Nucleus accumbens (tissue), 56 donors: ENCODE results near the gene GRK3.
"Not testable (repeated sequence)": the region's sequence is repeated elsewhere in the genome, so short reads cannot be mapped to it uniquely, and the experiment has no call there.

ENCODE experiments used
- DNase-seq, 56 donors: peaks; one replicate each; lab custom pipeline; 2025; lab: John Stamatoyannopoulos, UW

GRK3 gene

DNA sequence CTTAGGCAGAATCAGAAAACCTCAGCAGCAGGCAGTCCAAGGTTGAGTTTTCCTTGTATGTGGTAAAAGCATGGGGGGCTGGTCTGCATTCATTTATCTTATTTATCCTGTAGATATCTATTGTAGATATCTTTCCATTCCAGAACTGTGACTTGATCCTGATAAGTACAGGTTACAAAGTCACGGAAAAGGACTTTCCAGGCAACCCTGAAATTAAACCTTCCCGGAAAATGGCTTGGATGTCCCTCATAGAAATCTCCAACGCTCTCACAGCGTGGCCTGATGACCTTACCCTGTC, 128.7 kb downstream of the GRK3 start:
- DNase-seq: no peak

DNA sequence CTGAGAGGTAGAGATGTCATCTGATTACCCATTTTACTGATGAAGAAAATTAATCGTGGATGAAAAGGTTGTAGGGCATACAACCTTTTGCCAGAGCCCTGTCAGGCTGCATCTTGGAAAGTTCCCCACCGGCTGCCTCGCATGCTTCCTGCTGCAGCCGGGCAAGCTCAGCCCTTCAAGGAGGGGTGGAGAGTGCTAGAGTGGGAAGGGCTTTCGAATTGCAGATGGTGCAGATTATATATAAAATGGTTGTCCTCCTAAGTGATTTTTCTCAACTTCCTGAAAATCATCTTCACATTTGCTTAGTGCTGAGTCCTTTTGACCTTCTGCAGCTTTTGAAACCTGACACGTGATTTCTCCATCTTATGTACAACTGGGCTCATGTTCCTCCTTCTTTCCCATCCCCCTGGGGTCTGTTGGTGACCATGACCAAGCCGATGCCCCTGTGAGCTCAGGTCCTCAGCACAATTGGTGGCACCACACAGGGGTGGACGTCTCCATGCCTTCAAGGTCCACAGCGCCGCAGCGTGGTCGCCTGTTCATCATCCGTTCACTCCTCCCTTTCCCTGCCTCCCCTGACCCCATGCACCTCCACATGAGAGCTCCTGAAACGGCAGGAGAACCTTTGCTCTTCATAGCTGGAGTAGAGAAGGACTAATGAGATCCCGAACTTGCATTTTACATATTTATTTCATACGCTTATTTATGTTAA, 129.9 kb downstream of the GRK3 start:
- no peak for DNase-seq

DNA sequence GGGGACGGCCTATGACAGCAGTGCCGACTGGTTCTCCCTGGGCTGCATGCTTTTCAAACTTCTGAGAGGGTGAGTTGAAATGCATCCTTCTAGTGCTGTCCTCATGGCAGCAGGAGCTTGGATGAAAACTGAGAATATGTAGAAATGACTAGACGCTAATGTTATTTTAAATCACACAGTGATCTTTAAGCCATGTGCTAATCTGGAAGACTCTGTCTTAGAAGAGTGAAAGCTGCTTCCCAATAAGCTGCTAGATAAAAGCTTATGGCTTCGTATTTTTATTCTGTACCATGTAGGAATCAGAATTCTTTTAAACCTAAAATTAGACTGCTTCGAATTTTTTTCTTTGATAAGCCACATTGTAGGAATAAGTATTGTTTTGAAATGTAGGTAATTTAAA, 130.7 kb downstream of the GRK3 start:
- no peak for DNase-seq

DNA sequence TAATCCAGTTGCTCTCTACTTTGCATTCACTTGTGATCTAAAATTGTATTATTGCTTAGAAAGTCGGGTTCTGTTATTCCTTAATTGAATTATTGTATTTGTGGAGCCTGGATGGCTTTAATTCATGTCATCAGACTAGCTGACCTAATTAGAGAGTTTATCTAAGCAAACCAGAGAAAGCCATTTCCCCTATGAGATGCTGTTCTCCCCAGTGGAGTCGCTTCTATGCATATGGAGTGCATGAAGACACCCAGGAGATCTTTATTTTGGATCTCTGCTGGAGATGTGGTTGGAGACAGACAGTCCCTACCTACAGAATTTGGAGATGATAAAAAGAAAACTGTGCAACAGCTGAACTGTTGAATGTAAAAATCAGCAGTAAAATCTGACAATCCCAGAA, 132.3 kb downstream of the GRK3 start:
- no peak for DNase-seq

DNA sequence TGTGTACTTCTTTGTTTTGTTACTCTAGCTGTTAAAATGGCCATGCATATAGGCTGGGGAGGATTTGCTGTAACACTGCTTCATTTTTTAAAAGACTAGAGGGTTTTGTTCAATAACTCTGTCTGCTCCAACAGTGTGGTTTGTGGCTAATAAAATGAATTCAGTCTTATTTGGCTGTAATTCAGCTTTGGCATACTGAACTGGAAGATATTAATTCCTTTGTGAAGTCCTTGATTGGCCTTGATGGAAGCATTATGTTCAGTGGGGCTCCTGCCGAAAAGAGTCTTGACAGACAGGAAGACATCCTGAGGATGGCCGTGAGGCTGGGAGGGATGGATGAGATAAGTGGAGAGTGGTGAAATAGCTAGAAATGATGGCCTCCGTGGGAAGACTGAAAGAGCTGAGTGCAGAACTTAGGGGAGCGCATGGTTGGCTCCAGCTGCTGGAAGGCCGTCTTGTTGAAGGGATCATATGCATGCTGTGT, 132.7 kb downstream of the GRK3 start:
- no peak for DNase-seq

DNA sequence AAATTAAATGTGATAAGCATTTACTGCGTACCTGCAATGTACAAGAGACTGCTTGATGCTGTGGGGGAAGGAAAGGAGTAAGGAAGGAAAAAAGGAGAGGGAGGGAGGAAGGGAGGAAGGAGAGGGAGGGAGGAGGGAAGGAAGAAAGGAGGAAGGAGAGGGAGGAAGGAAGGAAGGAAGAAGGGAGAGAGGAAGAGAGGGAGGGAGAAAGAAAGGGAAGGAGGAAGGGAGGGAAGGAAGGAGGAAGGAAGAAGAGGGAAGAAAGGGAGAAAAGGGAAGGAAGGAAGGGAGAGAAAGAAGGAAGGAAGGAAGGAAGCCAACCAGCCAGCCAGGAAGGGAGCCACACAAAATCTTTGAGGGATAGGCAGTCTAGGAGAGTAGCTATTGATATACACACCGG, 133.5 kb downstream of the GRK3 start:
- DNase-seq: no peak

DNA sequence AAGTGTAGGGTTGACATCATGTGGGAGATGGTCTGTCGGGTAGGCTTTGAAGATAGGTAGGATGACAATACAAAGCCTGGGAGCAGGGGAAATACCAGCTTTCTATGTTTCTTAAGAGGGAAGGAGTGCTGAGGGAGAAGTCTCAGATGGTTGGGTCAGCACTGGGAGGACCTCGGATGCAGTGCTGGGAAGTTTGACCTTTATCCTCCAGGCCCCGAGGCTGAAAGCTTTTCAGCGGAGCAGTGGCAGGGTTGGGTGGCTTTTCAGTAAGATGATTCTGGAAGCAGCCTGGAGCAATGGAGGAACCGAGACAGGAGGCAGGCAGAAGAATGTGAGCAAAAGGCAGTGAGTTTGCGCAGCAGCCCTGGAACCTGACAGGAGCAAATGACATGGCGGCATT, 134.0 kb downstream of the GRK3 start:
- no peak for DNase-seq

DNA sequence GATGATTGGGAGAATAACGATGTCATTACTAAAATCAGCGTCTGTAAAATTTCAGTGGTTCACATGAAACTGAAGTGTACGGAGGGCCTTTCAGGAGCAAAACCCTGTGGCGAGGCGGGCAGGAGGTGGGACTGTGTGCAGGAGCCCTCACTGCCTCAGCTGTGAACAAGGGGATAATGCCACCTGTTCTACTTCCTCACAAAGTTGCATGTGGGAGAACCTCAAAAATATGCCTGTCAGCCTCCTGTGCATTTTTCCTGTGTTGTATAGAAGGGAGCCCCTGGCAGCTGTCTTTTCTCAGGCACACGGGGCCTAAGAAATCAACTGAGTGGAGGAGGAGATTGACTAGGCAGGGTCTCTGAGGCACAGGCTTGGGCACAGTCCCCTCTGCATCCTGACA, 134.5 kb downstream of the GRK3 start:
- no peak for DNase-seq

DNA sequence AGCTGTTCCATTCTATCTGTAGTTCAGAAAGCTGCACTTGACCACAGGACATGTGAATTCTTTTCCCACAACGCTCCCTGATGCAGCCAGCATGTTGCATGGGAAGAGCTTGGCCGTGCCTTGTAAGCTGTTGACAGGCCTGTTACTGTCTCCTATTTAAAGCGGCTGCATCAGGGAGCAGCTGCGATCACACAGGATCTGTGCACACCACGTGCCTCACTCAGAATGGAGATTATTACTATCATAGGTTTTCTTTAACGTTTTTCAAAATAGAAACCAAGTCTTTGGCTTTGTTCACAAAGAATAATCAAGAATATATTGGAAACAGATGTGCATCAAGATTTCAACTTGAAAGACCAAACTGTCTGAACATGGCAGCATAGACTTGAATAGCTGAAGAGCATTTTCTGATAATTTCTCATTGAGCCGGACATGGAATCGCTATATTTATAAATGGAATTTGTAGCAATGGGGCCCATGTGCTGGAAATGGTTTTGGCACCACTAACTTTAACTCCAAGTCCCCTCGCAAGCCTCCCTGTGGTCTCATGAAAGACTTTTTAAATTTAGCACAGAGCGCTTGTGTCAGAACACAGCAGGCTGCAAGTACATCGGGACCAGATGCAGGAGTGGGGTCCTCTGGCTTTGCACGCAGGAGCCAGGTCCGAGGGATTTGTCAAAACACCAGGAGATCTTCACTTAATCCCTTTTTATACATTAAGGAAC, 136.7 kb downstream of the GRK3 start:
- peak in 23 of 56 donors; percentile 1 to 37 (median 27) for DNase-seq

DNA sequence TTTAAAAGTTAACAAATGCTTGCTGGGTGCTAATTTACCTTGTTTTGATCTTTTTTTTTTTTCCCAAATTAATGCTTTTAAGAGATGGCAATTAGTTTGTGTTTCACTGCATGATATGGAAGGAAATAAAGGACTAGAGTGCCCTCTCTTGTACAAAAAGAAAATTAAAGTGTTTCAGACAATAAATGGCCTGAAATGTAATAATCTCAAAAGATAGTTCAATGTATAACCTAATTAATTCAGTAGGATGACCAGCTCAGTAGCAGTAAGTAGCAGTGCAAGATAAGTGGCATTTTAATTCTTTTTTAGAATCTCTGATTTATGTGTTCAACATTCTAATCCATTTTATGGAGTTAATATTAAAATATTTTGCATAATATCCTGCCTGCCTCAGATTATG, 137.6 kb downstream of the GRK3 start:
- DNase-seq: no peak

DNA sequence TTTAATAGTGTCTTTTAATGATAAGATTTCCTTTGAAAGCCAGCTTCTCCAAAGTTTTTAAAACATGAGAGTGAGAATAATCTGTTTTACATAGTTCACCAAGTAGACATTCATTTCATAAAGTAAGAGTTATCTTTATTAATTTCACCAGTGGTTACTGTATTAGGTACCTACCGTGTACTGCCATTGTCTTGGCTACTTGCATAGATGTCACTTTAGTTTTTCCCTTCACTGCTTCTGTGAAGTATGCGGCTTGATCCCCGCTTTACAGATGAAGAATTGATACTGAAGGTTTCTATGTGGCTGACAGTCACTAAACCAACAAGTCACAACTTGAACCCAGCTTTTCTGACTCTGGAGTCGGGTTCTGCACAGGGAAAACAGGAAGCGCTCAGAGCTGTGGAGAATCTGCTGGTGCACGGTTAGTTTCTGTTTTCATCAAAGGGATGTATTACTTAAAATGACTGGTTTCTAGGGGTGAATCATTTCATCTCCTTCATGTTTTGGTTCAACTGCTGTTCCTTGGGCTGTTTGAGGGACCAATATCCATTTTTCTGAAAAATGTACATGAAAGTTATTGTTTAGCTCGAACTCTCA, 138.2 kb downstream of the GRK3 start:
- no peak for DNase-seq

DNA sequence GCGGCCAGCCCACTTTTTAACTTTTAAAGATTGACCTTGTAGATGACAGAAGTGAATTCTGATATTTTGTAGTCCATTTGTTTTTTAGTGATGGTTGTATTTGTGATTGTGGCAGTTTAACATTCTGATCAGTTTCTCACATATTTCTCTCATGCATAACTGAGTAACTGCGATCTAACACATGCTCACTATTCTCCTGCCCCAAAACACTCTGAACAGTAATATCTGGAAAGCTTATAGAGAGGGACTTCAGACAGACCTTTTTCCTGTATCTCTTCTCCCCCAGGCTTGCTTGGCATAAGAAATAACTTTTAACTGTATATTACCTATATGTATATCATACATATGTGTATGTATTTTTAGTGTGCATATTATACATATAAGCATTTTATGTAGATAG, 140.2 kb downstream of the GRK3 start:
- DNase-seq: no peak

DNA sequence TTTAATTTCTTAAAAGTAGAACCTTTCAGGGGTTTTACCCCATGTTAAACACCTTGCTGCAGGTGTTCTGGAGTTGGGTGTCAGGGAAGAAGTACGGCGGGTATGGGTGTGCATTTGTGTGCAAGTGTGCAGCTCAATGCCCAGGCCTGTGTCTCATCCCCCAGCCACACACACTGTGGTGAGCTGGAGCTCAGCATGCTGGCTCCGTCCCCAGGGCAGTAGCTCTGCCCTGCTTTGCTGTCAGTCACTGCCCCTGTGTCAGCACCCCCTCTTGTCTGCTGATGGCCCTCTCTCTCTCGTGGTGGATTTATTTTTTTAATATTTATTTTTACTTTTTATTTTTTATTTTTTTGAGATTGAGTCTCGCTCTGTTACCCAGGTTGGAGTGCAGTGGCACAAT, 141.7 kb downstream of the GRK3 start:
- no peak for DNase-seq

DNA sequence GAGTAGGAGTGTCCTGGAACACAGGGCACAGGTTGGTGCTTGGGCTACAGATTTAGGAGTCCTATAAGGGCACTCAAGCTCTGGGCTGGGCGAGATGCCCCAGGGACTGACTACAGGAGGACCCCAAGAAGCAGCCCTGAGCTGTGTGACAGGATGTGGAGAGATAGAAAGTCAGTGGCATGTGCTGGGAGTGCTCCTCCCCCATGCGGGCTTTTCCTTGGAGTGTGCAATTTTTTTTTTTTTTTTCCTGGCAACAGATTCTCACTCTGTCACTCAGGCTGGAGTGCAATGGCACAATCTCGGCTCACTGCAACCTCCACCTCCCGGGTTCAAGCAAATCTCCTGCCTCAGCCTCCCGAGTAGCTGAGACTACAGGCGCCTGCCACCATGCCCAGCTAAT, 144.0 kb downstream of the GRK3 start:
- not testable (repeated sequence) for DNase-seq

DNA sequence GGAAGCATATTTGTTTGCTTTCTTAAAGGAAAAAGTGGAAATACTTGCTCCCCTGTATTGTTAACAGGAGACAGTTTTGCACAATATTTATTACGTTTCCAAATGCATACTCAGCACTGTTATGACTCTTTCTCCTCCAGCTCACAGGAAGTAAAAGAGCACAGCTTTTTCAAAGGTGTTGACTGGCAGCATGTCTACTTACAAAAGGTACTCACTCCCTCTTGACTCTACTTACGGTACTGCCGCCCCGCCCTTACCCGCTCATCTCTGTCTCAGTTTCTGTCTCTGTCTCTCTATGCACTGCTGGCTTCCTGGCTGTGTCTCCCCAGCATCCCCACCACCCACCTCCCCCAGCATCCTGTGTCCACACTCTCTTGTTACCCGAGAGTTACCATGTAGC, 145.3 kb downstream of the GRK3 start:
- peak in 1 of 56 donors; percentile 3 for DNase-seq

DNA sequence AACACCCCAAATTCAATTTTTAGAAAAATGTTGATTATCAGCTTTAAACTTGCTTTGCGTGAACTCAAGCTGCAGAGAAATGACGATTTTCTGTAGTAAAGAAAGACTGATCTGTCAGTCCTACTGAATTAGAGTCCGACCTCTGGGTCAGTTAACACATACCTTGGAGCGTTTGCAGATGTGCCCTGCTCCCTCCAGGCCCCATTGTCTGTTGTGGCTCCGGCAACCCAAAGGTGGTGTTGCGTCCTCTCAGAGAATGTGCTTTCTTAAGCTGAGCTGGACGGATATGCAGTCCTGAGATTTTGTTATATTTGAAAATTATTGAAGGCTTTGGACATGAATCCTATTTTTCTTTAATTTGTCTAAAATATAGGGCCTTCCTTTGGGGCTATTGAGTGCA, 146.0 kb downstream of the GRK3 start:
- no peak for DNase-seq

DNA sequence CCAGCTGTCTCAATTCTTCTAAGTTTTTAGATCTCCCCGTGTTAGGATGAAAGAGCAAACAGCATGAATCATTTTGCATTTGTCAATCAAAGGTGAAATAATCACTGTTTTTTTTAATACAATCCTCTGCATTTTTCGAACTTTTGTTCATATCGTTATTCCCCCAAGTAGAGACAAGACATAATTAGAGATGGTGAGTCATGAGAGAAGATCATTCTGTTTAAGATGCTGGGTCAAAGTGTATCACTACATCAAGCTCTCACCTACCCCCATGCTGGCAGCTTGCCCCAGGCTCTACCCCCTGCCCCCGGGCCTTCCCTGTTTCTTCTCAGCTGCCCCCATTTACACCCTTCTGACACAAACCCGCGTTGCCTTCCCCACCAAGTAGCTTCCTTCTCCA, 147.0 kb downstream of the GRK3 start:
- peak in 4 of 56 donors; percentile 5 to 26 (median 14) for DNase-seq

DNA sequence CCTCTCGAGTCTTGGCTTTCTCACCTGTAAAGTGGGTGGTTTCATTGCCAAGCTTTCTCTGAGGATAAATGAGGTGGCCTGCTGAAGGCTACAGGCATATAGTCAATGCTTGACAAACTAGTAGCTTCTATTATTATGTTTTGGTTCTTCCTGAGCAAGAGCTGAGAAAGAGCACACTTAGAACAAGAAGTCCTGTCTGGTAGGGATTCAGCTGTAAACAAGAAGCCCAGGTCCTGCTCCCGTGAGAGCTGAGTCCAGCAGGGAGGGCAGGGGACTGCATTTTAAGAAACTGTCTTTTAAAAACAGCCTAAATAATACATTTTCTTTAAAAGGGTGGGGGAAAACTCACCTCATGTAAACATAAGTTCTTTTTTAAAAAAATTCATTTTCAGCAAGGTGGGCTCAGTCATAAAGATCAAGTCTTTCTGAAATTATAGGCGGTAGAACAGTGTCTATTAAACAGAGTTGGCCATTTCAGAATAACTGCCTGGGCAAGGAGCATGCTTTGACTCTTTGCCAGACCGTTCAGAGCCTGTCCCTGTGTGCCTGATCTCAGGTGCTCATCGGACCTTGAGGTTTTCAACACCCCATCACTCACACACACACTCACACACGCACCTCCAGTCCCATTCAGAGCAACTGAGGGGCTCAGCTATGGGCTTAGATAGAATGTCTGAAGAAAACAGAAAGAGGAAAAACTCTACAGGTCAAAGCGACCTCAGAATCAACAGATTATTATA, 148.4 kb downstream of the GRK3 start:
- DNase-seq: no peak

DNA sequence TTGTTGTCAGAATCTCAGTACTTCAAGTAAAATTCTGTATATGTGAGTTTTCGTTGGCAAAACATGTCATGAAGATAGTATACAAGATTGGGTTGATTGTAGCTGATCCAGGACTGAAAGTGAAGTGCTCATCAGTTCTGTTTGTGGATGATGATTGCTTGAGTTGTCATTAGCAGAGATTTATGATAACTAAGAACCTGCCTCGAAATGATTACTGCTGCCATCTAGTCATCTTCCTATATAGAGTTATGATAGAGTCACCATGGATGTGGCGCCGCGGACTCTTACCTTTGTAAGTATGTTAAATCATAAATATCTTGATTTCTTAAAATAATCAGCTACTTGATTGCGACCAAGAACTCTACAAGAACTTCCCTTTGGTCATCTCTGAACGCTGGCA, 149.6 kb downstream of the GRK3 start:
- DNase-seq: no peak

DNA sequence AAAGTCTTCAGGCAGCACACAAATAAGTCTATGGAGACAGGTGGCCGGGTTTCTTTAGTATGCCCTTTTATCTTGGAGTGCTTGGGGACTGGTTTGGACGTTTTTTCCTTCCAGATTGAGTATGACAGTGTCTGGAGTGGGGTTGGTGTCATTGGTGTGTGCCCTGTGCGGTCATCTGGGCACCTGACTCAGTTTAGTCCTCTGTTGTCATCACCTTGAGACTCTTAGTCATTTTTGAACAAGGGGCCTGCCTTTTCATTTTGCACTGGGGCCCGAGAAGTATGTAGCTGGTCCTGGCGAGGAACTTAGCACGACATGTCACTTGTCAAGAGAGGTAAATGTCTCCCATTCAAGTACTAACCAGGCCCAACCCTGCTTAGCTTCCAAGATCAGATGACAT, 150.3 kb downstream of the GRK3 start:
- no peak for DNase-seq

DNA sequence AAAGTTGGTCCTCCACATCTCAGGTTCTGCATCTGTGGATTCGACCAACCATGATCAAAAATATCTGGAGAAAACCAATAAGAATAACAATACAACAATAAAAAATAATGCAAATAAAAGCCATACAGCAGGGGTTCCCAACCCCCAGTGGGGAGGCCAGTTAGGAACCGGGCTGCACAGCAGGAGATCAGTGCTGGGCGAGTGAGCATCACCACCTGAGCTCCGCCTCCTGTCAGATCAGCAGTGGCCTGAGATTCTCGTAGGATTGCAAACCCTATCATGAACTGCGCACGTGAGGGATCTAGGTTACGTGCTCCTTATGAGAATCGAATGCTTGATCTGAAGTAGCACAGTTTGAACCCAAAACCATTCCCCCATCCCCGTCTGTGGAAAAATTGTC, 152.2 kb downstream of the GRK3 start:
- no peak for DNase-seq
